ENCODE data around the gene DOK7. TPM values are rescaled to one million over a fixed set of nuclear protein-coding genes. Genes with fewer than 3 reads are reported as not detected.
"Not testable (repeated sequence)": the region's sequence is repeated elsewhere in the genome, so short reads cannot be mapped to it uniquely, and the experiment has no call there.

Gene DOK7
- total RNA-seq, 2 experiments from 2014 or later = not detected

DNA sequence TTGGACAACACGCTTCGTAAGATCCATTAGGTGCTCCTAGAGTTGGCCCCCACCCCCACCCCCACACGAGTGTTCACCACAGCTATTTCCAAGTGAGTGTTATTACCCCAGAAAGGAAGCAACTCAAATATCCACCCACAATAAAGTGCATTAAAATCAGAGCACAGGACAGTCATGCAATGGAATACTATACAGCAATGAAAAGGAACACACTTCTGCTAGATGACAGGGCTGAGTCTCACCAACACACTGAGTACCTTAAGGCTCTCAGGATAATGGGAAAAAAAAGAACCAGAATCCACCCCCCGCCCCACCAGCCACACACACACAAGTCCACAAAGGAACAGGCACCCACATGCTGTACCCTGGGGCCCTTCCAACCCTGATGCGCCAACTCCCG lies 48.1 kb downstream of the DOK7 start:
- Mint-ChIP-seq H3K27ac (no peak overlapping the region), H3K27me3 (no peaks in the 10 kb centered on the region), H3K9me3 (no peaks in the 10 kb centered on the region), H3K4me3 (no peak overlapping the region), H3K4me1 (ENCODE audit: low read depth) (no peaks in the 10 kb centered on the region), H3K36me3 (ENCODE audit: low read depth) (peaks cover 88% of the 10 kb centered on the region)
- Histone ChIP-seq H3K4me1 (ENCODE audit: insufficient read depth, low read length) (no peaks in the 10 kb centered on the region), H3K36me3 (ENCODE audit: insufficient read depth, low read length) (peaks cover 76% of the 10 kb centered on the region), H3K27me3 (ENCODE audit: control insufficient read depth in 1 of 2, insufficient read depth in 2 of 2, low read length in 2 of 2) (no peaks in the 10 kb centered on the region), H3K4me3 (ENCODE audit: low read length) (no peak overlapping the region), H3K27ac (ENCODE audit: low read depth in 1 of 2, low read length in 2 of 2) (no peak overlapping the region), H3K9me3 (ENCODE audit: control insufficient read depth in 1 of 2, insufficient read depth in 1 of 2, low read length in 2 of 2) (peaks cover 0 to 18% of the 10 kb centered on the region in 2 experiments)
- TF ChIP-seq, protein P1, sequence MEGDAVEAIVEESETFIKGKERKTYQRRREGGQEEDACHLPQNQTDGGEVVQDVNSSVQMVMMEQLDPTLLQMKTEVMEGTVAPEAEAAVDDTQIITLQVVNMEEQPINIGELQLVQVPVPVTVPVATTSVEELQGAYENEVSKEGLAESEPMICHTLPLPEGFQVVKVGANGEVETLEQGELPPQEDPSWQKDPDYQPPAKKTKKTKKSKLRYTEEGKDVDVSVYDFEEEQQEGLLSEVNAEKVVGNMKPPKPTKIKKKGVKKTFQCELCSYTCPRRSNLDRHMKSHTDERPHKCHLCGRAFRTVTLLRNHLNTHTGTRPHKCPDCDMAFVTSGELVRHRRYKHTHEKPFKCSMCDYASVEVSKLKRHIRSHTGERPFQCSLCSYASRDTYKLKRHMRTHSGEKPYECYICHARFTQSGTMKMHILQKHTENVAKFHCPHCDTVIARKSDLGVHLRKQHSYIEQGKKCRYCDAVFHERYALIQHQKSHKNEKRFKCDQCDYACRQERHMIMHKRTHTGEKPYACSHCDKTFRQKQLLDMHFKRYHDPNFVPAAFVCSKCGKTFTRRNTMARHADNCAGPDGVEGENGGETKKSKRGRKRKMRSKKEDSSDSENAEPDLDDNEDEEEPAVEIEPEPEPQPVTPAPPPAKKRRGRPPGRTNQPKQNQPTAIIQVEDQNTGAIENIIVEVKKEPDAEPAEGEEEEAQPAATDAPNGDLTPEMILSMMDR (IDR thresholded peaks at IDR 0.05) = no peak
- ChIA-PET POLR2A (no interaction called here), CTCF (no interaction called here)
- DNase-seq (no peak), ATAC-seq (ENCODE audit: poor library complexity) (no peak)
- intact Hi-C loops (cut with DNase I, micrococcal nuclease) = no loop called here

DNA sequence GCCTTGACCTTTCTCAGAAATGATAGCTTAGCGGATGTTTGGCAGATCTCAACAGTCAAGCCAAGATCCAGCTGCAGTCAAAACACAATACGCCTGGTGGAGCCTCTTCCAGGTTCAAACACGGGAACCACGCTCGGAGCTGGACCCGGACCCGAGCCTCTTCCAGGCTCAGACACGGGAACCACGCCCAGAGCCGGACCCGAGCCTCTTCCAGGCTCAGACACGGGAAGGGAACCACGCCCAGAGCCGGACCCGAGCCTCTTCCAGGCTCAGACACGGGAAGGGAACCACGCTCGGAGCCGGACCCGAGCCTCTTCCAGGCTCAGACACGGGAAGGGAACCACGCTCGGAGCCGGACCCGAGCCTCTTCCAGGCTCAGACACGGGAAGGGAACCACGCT lies 48.5 kb downstream of the DOK7 start:
- peaks cover 81% of the 10 kb centered on the region for H3K36me3 ChIP-seq (ENCODE audit: insufficient read depth, low read length)
- H3K27ac Mint-ChIP-seq; H3K4me1 Mint-ChIP-seq (ENCODE audit: low read depth); H3K27me3 Mint-ChIP-seq; DNase-seq; H3K4me1 ChIP-seq (ENCODE audit: insufficient read depth, low read length); POLR2A ChIA-PET; H3K27ac ChIP-seq (ENCODE audit: low read depth in 1 of 2, low read length in 2 of 2); intact Hi-C loops (cut with DNase I, micrococcal nuclease); ATAC-seq (ENCODE audit: poor library complexity); H3K4me3 Mint-ChIP-seq; H3K4me3 ChIP-seq (ENCODE audit: low read length); H3K27me3 ChIP-seq (ENCODE audit: control insufficient read depth in 1 of 2, insufficient read depth in 2 of 2, low read length in 2 of 2); H3K9me3 Mint-ChIP-seq; CTCF ChIA-PET: not testable (repeated sequence)
- H3K9me3 ChIP-seq (ENCODE audit: control insufficient read depth in 1 of 2, insufficient read depth in 1 of 2, low read length in 2 of 2) = peaks cover 0 to 18% of the 10 kb centered on the region in 2 experiments
- H3K36me3 Mint-ChIP-seq (ENCODE audit: low read depth) = peaks cover 88% of the 10 kb centered on the region

- ChIA-PET POLR2A (no interaction called here), CTCF (no interaction called here)
- no peaks in the 10 kb centered on the region for H3K4me1 Mint-ChIP-seq (ENCODE audit: low read depth)
- Histone ChIP-seq H3K4me1 (ENCODE audit: insufficient read depth, low read length) (no peaks in the 10 kb centered on the region), H3K9me3 (ENCODE audit: control insufficient read depth in 1 of 2, insufficient read depth in 1 of 2, low read length in 2 of 2) (peaks cover 0 to 18% of the 10 kb centered on the region in 2 experiments), H3K4me3 (ENCODE audit: low read length) (no peak overlapping the region), H3K36me3 (ENCODE audit: insufficient read depth, low read length) (peaks cover 87% of the 10 kb centered on the region), H3K27ac (ENCODE audit: low read depth in 1 of 2, low read length in 2 of 2) (no peak overlapping the region), H3K27me3 (ENCODE audit: control insufficient read depth in 1 of 2, insufficient read depth in 2 of 2, low read length in 2 of 2) (no peaks in the 10 kb centered on the region)
- TF ChIP-seq, protein P1 (IDR thresholded peaks at IDR 0.05) = no peak
- H3K27ac Mint-ChIP-seq = no peak overlapping the region
- H3K9me3 Mint-ChIP-seq = no peaks in the 10 kb centered on the region
- no peak for ATAC-seq (ENCODE audit: poor library complexity)
- no peak overlapping the region for H3K4me3 Mint-ChIP-seq
- intact Hi-C loops (cut with DNase I, micrococcal nuclease) = no loop called here
- peaks cover 86% of the 10 kb centered on the region for H3K36me3 Mint-ChIP-seq (ENCODE audit: low read depth)
- DNase-seq = no peak
- H3K27me3 Mint-ChIP-seq = no peaks in the 10 kb centered on the region
Observed at GRCh38 chr4:3512279-3512678, 49.2 kb downstream of the DOK7 start.

GRCh38 chr4:3512719-3513118 lies 49.6 kb downstream of the DOK7 start:
- Histone ChIP-seq H3K36me3 (ENCODE audit: insufficient read depth, low read length) (peaks cover 89% of the 10 kb centered on the region), H3K27ac (ENCODE audit: low read depth in 1 of 2, low read length in 2 of 2) (no peak overlapping the region), H3K27me3 (ENCODE audit: control insufficient read depth in 1 of 2, insufficient read depth in 2 of 2, low read length in 2 of 2) (no peaks in the 10 kb centered on the region), H3K4me3 (ENCODE audit: low read length) (no peak overlapping the region), H3K9me3 (ENCODE audit: control insufficient read depth in 1 of 2, insufficient read depth in 1 of 2, low read length in 2 of 2) (peaks cover 0 to 18% of the 10 kb centered on the region in 2 experiments), H3K4me1 (ENCODE audit: insufficient read depth, low read length) (no peaks in the 10 kb centered on the region)
- Mint-ChIP-seq H3K27ac (no peak overlapping the region), H3K27me3 (no peaks in the 10 kb centered on the region), H3K36me3 (ENCODE audit: low read depth) (peaks cover 86% of the 10 kb centered on the region), H3K4me1 (ENCODE audit: low read depth) (no peaks in the 10 kb centered on the region), H3K9me3 (no peaks in the 10 kb centered on the region), H3K4me3 (no peak overlapping the region)
- ATAC-seq (ENCODE audit: poor library complexity) (no peak), DNase-seq (peak in 1 of 14 experiments; percentile 3)
- ChIA-PET CTCF (no interaction called here), POLR2A (no interaction called here)
- intact Hi-C loops (cut with DNase I, micrococcal nuclease) = no loop called here
- TF ChIP-seq, protein P1 (IDR thresholded peaks at IDR 0.05) = no peak

All from CD4-positive, alpha-beta T cell (primary cell).